GM21526 (cell line): ENCODE measurements around the gene TRIM32.
A peak's percentile ranks its signal among the peaks of the same experiment; 100 is the strongest.
"Not testable (repeated sequence)": the region's sequence is repeated elsewhere in the genome, so short reads cannot be mapped to it uniquely, and the experiment has no call there.

ENCODE experiments used
- ATAC-seq: cut with Tn5 transposase; IDR thresholded peaks from one replicate; pipeline ENCODE4 v1.9.1; 2021; ENCODE audit warnings: moderate library complexity; ENCODE audit not compliant: unreplicated experiment, low FRiP score

The TRIM32 gene

DNA sequence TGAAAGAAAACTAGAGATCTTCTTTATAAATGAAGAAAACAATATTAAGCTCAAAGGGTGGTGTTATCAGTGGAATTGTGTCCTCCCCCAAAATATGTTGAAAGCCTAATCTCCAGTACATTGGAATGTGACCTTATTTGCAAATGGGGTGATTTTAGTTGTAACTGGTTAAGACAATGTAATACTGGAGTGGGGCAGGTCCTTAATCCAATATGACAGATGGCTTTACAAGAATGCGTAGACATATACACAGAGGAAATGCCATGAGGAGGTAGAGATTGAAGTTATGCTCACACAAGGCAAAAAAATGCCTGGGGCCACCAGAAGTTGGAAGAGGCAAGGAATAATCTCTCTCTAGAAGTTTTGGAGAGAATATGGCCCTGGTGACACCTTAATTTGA, 13.7 kb upstream of the TRIM32 start:
- no peak for ATAC-seq

DNA sequence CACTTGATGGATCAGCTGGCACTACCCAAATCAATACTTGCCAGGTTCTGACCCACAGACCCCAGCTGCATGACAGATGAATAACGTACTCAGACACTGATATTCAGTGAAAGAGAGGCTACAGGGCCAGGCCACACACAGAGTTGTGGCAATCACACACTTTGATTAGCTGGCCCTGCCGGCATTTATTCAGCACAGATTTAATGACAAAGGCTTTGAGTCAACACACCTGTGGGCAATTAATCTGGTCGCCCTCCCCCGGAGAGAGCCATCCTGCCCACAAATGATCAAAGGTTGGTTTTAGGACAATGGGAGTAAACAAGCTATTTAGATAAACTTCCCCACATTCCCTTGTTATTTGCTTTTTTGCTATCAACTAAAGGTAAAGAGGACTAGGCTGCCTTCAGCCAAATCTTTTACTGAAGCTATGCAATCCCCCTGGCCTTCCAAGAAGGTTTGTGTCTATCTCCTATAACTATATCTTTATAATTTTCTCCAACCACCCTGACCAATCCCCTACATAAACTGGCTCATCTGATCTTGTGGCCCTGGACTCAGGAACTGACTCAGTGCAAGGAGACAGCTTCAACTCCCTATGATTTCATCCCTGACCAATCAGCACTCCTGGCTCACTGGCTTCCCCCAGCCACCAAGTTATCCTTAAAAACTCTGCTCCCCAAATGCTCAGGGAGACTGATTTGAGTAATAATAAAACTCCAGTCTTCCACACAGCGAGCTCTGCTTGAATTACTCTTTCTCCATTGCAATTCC, 12.7 kb upstream of the TRIM32 start:
- no peak for ATAC-seq

- no peak for ATAC-seq
Observed at GRCh38 chr9:116683535-116683934, 3.6 kb upstream of the TRIM32 start.

- ATAC-seq, result no peak
Observed at GRCh38 chr9:116685166-116685565, 1.9 kb upstream of the TRIM32 start.

DNA sequence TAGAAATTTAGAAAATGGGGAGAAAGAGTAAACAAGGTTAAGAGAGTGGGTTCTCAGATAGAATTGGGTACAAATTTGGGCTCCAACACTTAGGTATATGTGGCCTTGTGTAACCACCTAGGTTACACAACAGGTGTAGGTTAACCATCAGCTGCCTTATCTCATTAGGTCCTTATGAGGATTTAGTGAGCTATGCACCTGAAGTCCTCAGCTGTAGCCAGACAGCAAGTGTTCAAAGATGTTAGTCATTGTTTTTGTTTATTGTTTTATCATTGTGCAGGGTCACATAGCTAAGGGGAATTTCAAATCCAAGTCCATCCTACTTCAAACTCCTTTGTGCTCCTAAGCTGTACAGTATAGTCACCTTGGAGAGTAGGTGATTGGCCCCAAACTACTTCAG, 970 bp upstream of the TRIM32 start:
- no peak for ATAC-seq

DNA sequence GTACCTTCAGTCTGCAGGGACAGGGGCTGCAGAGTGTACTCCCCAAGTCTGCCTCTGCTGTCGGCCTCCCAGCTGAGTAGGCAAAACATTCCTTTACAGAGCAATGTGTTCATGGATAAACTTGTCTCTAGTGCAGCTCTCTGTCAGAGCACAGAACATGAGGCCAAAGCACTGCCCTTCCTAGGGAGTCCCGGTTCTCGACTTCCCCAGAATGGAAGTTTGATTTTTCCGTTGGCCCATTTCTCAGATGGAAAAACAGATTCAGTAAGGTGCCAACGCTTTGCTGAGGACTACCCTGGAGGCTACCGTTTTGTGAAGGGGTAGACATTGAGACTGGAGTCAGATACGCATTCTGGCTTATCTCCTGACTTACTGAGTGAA, 422 bp upstream of the TRIM32 start:
- peak; percentile 39 for ATAC-seq

DNA sequence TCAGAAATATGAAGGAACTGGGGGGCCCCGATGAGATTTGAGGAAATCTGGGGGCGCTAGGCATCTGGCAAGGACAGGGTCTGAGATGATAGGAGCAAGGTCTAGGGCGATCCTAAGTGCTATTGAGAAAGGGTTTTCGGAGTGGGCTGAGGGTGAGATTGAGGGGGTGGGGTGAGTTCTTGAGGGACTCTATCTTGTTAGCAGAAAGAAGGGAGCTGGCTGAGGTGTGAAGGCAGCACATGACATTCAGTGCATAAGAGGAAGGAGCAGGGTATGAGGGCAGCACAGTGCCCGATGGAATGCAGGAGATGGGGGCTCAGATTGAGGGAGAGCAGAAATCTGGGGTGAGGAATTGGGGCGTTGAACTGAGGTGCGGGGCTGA, 640 bp downstream of the TRIM32 start:
- ATAC-seq, result no peak

DNA sequence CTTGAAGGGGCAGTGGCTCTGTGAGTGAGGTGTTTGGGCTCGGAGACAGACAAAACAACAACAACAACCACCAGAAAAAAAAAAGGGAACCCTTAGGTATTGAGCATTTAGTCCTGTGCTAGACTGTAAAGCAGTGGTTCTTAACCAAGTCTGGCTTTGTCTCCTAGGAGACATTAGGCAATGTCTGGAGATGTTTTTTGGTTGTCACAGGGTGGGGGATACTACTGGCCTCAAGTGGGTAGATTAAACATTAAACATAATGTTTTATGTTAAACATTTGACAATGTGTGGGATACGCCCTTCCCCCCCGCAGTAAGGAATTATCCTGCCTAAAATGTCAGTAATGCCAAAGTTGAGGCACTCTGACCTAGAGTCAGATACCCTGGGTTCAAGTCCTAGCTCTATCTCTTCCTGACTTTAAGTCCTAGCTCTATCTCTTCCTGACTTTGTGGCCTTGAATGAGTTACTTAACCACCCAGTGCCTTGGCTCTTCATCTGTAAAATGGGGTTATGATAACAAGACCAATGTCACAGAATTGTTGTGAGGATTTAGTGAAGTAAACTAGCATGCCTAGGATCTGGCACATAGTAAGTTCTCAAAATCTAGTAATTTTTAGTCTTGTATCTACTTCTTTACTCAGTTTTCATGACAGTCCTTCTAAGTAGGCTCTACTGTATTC, 1.8 kb downstream of the TRIM32 start:
- no peak for ATAC-seq

GRCh38 chr9:116689486-116690032, 2.5 kb downstream of the TRIM32 start:
- ATAC-seq, result no peak

GRCh38 chr9:116690805-116691204, 3.7 kb downstream of the TRIM32 start:
- ATAC-seq, result not testable (repeated sequence)

DNA sequence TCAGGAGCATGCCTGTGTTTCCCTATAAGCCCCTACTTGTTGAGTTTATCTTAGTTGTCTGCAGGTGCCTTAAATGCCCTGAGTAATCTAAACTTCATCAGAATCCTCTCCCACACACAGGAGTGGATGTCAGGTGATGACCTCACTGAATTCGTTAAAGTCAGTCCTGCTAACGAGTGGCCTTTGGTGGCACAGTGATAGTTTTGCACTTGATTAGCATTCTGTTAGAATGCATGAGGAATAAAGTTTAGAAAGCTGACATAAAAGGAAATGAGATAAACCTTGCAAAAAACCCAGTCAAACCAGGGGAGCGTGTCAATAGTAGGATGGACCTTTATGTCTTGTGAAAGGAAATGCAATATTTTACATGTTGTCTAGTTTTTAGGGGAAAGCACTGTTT, 4.5 kb downstream of the TRIM32 start:
- ATAC-seq, result no peak

DNA sequence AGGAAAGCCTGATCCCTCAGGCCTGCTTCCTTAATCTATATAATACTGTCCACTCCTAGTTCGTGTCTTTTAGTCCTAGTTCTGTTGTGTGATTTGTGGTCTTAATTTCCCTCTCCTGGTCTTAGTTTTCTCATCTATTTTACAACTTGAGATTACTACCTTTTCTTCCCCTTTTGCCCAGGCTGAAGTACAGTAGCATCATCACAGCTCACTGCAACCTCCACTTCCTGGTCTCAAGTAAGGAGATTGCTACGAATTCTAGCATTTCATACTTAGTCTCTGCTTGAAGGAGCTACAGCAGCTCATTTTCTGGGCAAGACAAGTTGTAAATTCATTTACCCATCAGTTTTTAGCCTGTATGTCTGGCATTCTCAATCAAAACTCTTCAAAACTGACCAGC, 5.5 kb downstream of the TRIM32 start:
- ATAC-seq, result no peak

- ATAC-seq, result no peak
Observed at GRCh38 chr9:116693233-116693731, 6.2 kb downstream of the TRIM32 start.

GRCh38 chr9:116694785-116695291, 7.7 kb downstream of the TRIM32 start:
- ATAC-seq, result no peak

- no peak for ATAC-seq
Observed at GRCh38 chr9:116695438-116695837, 8.3 kb downstream of the TRIM32 start.

- no peak for ATAC-seq
Observed at GRCh38 chr9:116697362-116697761, 10.3 kb downstream of the TRIM32 start.

DNA sequence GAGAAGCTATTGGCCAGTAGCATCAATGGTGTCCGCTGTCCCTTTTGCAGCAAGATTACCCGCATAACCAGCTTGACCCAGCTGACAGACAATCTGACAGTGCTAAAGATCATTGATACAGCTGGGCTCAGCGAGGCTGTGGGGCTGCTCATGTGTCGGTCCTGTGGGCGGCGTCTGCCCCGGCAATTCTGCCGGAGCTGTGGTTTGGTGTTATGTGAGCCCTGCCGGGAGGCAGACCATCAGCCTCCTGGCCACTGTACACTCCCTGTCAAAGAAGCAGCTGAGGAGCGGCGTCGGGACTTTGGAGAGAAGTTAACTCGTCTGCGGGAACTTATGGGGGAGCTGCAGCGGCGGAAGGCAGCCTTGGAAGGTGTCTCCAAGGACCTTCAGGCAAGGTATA, 10.8 kb downstream of the TRIM32 start:
- ATAC-seq, result no peak

GRCh38 chr9:116700279-116700678, 13.2 kb downstream of the TRIM32 start:
- no peak for ATAC-seq

- no peak for ATAC-seq
Observed at GRCh38 chr9:116700882-116701865, 14.1 kb downstream of the TRIM32 start.

DNA sequence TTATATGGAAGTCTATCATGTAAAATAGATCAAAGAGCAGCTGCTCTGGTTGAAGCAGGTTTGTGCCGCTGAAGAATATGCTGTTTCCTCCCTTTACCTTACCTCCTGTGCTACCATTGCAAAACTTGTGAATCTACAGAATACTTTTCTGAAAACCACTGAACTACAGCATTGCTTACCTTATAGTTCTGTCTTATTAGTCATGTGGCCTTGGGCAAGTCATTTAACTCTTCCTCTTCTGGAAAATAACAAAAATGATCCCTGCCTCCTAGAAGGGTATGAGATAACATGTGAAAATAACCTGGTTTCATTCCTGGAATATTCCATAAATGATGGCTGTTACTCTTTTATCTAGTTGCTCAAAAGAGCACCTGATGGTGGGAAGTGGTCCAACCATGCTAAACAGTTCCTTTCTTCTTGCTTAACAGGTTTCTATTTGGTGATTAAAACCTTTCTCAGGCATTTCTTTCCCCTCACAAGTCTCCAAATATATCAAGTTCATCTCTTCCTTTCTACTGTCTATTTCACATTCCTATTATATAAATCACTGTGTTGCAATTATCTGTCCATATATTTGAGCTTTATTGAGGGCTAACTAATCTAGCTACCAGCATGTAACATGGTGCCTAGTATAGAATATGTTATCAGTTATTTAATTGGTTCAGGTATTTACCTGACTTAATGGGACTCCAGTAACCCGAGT, 15.0 kb downstream of the TRIM32 start:
- no peak for ATAC-seq
